Type B pancreatic cell (in vitro differentiated cells): ENCODE results near the gene EXT2. TPM values are rescaled to one million over a fixed set of nuclear protein-coding genes. Genes with fewer than 3 reads are reported as not detected.
A peak's percentile ranks its signal among the peaks of the same experiment; 100 is the strongest.

Experiments
- DNase-seq: peaks from one replicate; pipeline ENCODE4 v3.0.0; 2021; ENCODE audit warnings: mixed read lengths; ENCODE audit not compliant: unreplicated experiment; ENCODE audit errors: extremely low spot score
- H3K27ac Mint-ChIP-seq: 2 replicates; pipeline ENCODE4 v1.8.0; 2021; ENCODE audit warnings: mild to moderate bottlenecking, mixed read lengths
- H3K27me3 Mint-ChIP-seq: 2 replicates; pipeline ENCODE4 v1.8.0; 2021; ENCODE audit warnings: mixed read lengths
- H3K36me3 Mint-ChIP-seq: 2 replicates; pipeline ENCODE4 v1.8.0; 2021; ENCODE audit warnings: mixed read lengths
- H3K4me1 Mint-ChIP-seq: one replicate; pipeline ENCODE4 v1.8.0; 2021; ENCODE audit warnings: mixed read lengths; ENCODE audit not compliant: unreplicated experiment
- H3K4me3 Mint-ChIP-seq: 2 replicates; pipeline ENCODE4 v1.8.0; 2021; ENCODE audit warnings: mild to moderate bottlenecking, mixed read lengths
- H3K9me3 Mint-ChIP-seq: 2 replicates; pipeline ENCODE4 v1.8.0; 2021; ENCODE audit warnings: mixed read lengths
- CTCF ChIP-seq: fragments of 200-600 bp; sonication (generic); conservative IDR thresholded peaks from 2 replicates; pipeline ENCODE4 v1.5.0; 2021; ENCODE audit warnings: antibody characterized with exemption, mild to moderate bottlenecking
- total RNA-seq: library from RNA; stranded (reverse); gene quantifications from 2 replicates; pipeline ENCODE4 v1.2.1, GENCODE V29; 2021; ENCODE audit warnings: low replicate concordance

Gene EXT2
- total RNA-seq, 1 donor from 2014 or later = 62.7 TPM

GRCh38 chr11:44199816-44200215 lies 104.3 kb downstream of the EXT2 start:
- Mint-ChIP-seq H3K4me3 (no peak overlapping the region), H3K9me3 (peaks cover 8% of the 10 kb centered on the region), H3K27ac (no peak overlapping the region), H3K4me1 (peaks cover 22% of the 10 kb centered on the region), H3K27me3 (no peaks in the 10 kb centered on the region), H3K36me3 (peaks cover 30% of the 10 kb centered on the region)
- no peak for DNase-seq
- TF ChIP-seq CTCF = no peak

GRCh38 chr11:44203270-44204043 lies 108.0 kb downstream of the EXT2 start:
- Mint-ChIP-seq H3K9me3 (peaks cover 5% of the 10 kb centered on the region), H3K27ac (no peak overlapping the region), H3K4me3 (no peak overlapping the region), H3K4me1 (peaks cover 38% of the 10 kb centered on the region), H3K36me3 (peaks cover 24% of the 10 kb centered on the region), H3K27me3 (no peaks in the 10 kb centered on the region)
- DNase-seq = no peak
- no peak for TF ChIP-seq CTCF

- Mint-ChIP-seq H3K9me3 (peaks cover 5% of the 10 kb centered on the region), H3K36me3 (peaks cover 30% of the 10 kb centered on the region), H3K27me3 (no peaks in the 10 kb centered on the region), H3K4me3 (no peak overlapping the region), H3K4me1 (peaks cover 28% of the 10 kb centered on the region), H3K27ac (no peak overlapping the region)
- no peak for DNase-seq
- TF ChIP-seq CTCF = no peak
These were observed 109.9 kb downstream of the EXT2 start for GRCh38 chr11:44205352-44205751.

- Mint-ChIP-seq H3K36me3 (peaks cover 30% of the 10 kb centered on the region), H3K27ac (no peak overlapping the region), H3K27me3 (no peaks in the 10 kb centered on the region), H3K4me3 (no peak overlapping the region), H3K9me3 (peaks cover 5% of the 10 kb centered on the region), H3K4me1 (peaks cover 27% of the 10 kb centered on the region)
- DNase-seq = no peak
- TF ChIP-seq CTCF = no peak
These were observed 110.4 kb downstream of the EXT2 start for GRCh38 chr11:44205836-44206235.

- Mint-ChIP-seq H3K27me3 (no peaks in the 10 kb centered on the region), H3K4me3 (peak overlapping the region; percentile 13), H3K27ac (no peak overlapping the region), H3K36me3 (peaks cover 34% of the 10 kb centered on the region), H3K9me3 (peaks cover 6% of the 10 kb centered on the region), H3K4me1 (peaks cover 27% of the 10 kb centered on the region)
- DNase-seq = no peak
- no peak for TF ChIP-seq CTCF
These were observed 111.8 kb downstream of the EXT2 start for GRCh38 chr11:44207292-44207691.
